Inflammatory macrophage treated with lipopolysaccharide for 1 hour (primary cell): ENCODE results near the gene CLCA1.

Experiments used
- DNase-seq, 2 donors: peaks; one replicate each; pipeline ENCODE4 v3.0.0-alpha.2; 2020 to 2022

Gene CLCA1

DNA sequence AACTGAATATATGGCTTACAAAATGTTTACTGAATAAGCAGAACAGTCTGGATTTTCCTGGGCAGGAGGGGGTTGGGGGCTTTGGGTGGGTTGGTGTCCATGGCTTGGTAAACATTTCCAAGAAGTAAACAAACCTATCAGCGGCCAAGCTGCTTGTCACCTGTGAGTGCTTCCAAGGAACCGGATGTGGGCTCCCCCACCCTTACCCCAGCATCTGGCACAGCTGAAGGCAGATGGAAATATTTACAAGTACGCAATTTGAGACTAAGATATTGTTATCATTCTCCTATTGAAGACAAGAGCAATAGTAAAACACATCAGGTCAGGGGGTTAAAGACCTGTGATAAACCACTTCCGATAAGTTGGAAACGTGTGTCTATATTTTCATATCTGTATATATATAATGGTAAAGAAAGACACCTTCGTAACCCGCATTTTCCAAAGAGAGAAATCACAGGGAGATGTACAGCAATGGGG, at the start of gene CLCA1:
Gene CLCA1, plus strand, starts transcription at position 427 of the 477 bp plus-strand sequence. Its CDS starts 45 bp downstream, at position 472.
- DNase-seq: no peak

DNA sequence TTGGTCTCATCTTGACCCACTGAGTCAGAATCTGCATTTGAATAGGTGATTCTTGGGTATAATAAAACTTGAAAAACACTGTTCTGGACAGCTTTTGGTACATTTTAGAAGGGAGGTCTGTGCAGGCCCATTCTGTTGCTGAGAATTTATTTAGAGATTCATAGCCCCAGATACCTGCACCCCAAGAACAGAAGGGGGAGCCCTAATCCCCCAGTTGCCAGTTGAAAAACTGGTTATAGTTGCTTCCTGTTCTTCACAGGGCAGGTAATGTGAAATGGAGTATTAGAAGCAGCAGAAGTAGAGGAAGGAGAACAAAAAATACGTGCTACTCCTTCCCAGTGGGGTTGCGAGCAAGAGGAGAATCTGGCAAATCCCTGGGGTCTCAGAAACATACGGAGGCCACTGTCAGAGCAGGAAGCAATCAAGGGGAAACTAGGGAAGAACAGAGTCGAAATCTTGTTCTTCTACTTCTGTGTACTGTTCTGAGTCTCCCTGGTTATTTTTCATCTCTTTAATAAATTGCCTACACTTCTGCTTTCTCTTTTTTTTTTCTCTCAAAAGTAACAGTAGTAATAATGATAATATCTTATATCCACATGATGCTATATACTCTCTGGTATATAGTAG, 49.3 kb upstream of the CLCA1 start:
- DNase-seq: peak; percentile 19 to 58

DNA sequence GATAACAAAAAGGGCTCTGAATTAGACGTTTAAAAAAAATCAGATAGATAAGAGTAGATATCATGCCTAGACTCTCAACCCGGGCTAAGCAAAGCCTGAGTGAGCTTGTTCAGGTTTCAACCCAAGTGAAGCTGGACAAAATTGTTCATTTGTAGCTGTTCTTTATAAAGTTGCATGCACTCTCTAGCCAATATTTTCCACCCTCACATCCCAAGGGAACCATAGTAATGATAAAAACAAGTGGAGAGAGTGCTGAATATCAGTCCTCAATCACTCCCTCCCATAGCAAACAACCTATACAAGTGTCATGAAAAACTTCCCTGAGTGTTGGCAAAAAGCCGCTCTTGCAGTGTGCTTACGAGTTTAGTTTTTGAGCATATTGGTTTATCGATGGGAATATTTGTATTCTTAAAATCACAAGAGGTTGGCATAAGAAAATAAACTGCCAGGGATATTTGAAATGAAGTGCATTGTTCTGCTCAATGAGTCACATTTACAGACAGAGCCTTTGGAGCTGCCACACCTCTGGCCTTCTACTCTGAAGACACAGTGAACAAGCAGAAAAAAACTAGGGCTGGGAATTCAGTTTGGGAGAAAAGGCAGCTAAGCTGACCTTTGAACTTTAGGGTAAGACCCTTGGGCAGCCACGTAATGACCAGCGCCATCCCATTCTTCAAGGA, 47.0 kb upstream of the CLCA1 start:
- no peak for DNase-seq

- no peak for DNase-seq
These were observed 45.3 kb upstream of the CLCA1 start for GRCh38 chr1:86423473-86423872.

DNA sequence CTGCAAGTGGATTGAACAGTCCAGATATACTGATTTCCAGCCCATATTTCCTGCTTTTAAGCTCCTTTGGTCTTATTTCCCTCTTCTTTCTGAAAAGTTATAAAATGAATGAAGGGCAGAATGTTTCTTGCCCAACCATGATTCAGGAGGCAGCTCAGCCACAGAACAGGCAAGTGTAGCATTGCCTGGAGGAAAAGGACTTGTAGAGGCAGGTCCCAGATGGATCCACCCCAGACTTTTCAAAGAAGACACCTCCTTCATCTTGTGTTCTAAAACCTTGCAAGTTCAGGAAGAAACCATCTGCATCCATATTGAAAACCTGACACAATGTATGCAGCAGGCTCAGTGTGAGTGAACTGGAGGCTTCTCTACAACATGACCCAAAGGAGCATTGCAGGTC, 44.9 kb upstream of the CLCA1 start, which contains the start of gene CLCA2:
Gene CLCA2, plus strand, starts transcription at position 299 of the 400 bp plus-strand sequence. Its CDS starts 77 bp downstream, at position 376.
- DNase-seq: no peak

DNA sequence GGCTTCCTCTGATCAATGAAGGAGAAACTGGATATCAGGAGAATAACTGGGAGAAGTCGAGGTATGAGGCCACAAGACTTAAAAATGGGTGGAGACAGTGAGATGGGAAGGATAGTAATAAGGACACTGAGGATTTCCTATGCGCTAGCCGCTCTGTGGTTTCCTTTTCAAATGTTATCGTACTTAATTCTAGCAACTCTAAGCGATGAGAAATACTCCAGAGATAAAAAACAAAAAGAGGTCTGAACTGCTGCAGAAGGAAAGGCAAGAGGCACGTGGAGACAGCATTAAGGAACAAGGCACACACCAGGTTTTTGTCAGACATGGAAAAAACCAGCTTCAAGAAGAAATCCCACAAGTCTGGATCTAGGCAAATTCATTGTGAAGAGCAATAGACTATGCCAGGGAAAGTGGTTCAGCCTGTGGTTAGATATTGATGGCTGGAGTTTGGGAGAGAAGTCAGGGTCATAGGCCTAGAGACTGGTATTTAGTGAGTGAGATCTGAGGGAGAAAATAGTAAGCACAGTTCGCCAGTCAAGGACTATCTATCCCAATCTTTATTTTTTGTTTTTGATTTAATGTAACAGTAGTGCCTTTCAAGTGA, 39.5 kb upstream of the CLCA1 start:
- DNase-seq: peak in 1 of 2 donors; percentile 6

DNA sequence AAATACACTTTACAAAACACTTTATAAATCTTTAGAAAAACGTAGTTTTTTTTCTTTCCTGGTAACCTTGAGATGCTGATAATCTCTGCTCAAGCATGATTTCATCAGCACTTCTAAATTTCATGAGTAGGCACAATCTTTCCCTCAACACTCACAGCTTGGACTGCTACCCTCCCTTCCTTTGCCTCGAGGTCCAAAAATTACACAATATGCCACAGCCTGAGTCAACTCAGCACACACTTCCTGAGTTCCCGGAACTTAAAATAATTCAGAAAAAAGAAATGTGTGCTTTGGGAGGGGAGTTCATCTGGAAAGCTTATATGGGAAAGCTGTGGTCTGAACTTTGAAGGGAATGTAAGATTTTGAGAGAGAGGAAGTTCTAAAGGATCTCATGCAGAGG, 38.9 kb upstream of the CLCA1 start:
- DNase-seq: peak; percentile 83 to 87

- no peak for DNase-seq
These were observed 38.4 kb upstream of the CLCA1 start for GRCh38 chr1:86430376-86430775.

- no peak for DNase-seq
These were observed 34.7 kb upstream of the CLCA1 start for GRCh38 chr1:86434059-86434458.

GRCh38 chr1:86435327-86435726, 33.4 kb upstream of the CLCA1 start:
- no peak for DNase-seq

- DNase-seq: no peak
These were observed 32.7 kb upstream of the CLCA1 start for GRCh38 chr1:86436041-86436440.

DNA sequence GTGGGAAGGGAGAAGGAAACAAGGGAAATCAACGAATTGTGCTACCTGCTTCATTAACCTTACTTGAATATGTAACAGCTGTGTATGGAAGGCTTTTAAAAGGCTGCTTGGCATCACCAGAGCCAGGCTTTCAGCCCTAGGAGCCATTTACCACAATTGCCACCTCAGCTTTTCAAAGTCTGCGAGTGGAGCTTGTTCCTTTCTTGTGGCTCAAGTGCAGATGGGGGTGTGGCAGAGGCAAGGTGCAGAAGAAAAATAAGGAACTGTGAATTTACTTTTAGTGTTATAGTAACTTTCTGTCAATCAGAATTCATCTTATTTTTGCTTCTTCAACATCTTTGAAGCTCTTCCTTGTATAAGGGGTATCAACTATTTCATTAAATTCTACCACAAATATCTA, 27.1 kb upstream of the CLCA1 start:
- no peak for DNase-seq

DNA sequence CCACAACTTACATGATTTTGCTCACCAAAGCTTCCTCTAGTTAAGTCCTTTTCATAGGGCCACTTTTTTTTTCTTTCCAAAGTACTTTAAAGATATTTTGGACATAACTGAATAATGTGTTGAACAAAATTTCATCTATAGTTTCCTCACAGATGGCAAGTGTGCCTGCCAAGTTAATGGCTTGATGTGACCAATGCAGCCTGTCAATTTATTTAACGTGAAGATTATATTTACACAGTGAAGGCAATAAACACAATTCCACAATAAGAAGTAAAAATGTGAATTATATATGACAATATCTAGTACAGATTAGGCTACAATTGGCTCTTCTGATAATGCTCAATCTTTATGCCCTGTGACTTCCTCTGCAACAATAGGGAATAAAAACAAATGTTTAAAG, 26.7 kb upstream of the CLCA1 start:
- no peak for DNase-seq

DNA sequence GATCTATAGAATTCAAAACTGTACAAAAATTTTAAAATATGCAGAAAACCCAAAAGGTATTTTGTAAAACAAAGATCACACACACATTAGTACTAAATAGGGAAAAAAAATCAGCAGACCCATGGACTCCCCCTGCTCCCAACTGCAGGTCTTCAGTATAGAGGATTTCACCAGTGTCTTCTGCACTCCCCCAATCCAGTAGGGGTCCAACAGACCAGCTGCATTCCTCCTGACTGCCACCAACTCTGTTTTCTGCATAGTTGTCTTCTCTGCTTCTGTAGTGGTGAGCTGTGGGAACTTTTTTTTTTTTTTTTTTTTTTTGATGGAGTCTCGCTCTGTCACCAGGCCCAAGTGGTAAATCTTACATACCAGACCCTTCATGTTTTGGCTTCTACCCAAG, 22.8 kb upstream of the CLCA1 start:
- DNase-seq: no peak

DNA sequence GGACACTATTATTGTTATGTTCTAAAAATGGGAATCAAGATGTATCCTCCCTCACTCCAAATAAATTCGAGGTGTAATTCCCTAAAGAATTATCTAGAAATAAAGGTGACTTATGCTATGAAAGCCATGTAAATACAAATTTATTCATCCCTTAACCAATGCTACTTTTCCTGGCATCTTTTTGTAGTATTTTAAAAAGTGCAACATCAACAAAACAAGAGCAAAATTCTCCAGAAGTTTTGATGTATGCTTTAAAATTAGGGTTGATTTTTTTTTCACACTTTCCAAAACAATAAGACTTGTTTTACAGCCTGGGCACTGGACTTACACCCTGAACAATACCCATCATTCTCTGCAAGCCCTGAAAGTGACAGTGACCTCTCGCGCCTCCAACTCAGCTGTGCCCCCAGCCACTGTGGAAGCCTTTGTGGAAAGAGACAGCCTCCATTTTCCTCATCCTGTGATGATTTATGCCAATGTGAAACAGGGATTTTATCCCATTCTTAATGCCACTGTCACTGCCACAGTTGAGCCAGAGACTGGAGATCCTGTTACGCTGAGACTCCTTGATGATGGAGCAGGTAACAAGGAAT, 21.4 kb upstream of the CLCA1 start:
- DNase-seq: no peak

DNA sequence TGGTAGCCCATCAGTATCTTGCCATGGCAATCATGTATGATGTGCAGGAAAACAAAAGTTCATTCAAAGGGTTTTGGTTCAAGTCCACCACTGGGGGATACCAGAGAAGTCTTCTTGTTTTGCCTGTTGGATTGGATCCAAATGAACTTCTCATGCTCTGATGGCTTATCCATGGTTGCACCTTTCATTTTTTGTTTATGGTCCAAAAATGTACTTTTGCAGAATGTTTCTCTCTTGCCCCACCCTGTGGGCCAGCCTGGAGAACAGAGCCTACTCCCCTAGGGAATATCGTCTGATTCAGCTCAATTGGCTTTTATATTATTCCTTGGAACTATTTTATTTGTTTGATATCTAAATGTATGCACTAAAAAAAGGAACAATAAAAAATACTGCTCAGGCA, 20.1 kb upstream of the CLCA1 start:
- DNase-seq: no peak

- no peak for DNase-seq
These were observed 19.6 kb upstream of the CLCA1 start for GRCh38 chr1:86449103-86449502.

DNA sequence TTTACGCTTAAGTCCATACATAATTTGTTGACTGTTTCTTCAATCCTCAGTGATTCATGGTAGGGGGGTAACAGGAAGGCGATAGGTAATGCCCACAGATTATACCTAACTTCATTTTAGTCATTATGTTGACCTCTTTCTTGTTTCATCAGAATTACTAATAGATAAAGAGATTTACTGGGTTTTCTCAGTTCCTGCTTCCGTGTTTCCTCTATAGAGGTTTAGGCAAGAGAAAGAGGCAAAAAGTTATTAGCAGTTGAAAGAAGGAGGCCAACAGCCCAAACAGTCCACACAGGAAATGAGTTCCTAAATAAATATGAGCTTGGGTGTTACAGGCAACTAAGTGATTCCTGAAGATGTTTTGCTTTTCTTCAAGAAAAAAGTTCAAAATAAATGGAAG, 17.9 kb upstream of the CLCA1 start:
- no peak for DNase-seq

DNA sequence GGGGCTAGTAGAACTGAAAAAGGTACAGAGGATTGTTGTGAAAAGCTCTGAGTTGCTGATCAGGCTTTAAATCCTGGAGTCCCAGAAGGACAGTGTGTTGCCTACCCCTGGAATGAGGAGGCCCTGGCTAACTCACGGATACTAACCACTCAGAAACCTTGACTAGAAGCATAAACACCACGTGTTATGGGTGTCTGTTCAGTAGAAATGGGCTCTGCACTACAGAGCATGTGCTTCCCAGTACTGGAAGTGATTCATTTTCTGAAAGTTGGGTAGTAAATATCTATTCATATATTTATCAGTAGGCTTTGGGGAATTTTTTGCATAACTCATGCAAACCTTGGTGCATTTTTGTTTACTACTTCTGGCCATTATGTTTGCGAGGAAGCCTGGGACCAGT, 15.1 kb upstream of the CLCA1 start:
- no peak for DNase-seq

- DNase-seq: no peak
These were observed 13.7 kb upstream of the CLCA1 start for GRCh38 chr1:86455073-86455472.

GRCh38 chr1:86460998-86461397, 7.7 kb upstream of the CLCA1 start:
- DNase-seq: peak in 1 of 2 donors; percentile 12

GRCh38 chr1:86461482-86461881, 7.2 kb upstream of the CLCA1 start:
- no peak for DNase-seq

GRCh38 chr1:86464819-86465218, 3.9 kb upstream of the CLCA1 start:
- DNase-seq: no peak
